NOMO-1 treated with DMSO at 0.1 percent for 48 hours (cell line): ENCODE data around the gene SLC27A1.
A peak's percentile ranks its signal among the peaks of the same experiment; 100 is the strongest.

Experiments used
- DNase-seq: peaks from one replicate; lab custom pipeline; 2025; ENCODE audit not compliant: unreplicated experiment; lab: John Stamatoyannopoulos, UW

SLC27A1 gene

GRCh38 chr19:17470068-17470841, at the start of gene SLC27A1:
Gene SLC27A1, plus strand, starts transcription at chr19:17470524. Its CDS starts 17 bp downstream, at chr19:17470541.
- peak; percentile 99 for DNase-seq

- no peak for DNase-seq
Measured at GRCh38 chr19:17421942-17422341, 48.4 kb upstream of the SLC27A1 start.

GRCh38 chr19:17423429-17424208, 46.7 kb upstream of the SLC27A1 start:
- DNase-seq, result no peak

DNA sequence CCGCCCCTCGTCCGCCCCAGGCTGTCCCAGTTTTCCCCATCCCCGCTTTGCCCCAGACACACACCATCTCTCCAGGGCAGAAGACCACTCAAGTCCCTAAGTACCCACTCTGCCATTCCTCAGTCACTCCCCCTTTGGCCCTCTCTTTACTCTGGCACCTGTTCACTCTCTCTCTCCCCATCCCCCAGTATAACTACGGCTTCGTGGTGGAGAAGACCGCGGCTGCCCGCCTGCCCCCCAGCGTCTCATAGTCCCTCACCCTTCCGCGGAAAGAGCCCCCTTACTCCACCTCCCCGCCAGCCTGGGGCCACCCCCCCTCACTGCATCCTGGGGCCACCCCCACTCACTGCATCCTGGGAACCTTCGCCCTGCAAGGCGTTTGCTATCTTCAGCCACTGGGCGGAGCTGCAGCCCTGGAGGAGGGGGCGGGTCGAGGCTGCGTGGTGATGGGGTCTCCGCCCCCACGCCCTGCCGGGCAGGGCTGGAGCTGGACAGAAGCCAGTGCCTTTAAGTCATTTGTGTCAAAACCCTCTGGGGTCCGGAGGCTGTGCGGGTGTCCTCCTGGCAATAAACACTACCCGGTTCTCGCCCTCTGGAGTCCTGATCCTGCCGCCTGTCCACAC, 45.5 kb upstream of the SLC27A1 start:
- DNase-seq, result no peak

DNA sequence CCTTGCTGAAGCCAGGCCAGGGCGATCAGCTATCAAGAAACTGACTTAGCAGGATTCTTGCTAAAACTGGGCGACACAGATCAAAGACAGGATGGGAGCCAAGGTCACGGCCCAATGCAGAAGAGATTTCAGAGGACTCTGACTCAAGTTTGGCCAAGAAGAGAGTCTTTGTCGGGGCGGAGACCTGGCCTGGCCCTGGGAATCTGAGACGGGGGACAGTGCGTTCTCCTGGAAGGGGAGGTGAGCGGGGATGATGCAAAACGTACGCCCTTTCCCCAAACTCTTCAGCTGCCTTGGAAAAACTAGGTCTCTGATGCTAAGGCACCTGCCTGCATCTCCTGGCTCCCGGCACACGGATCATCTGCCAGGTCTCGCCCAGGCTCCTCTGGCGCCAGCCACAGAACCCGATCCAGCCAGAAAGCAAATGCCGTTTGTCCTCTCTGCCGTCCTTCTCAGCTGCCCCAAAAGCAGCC, 40.6 kb upstream of the SLC27A1 start:
- no peak for DNase-seq

GRCh38 chr19:17431417-17431816, 38.9 kb upstream of the SLC27A1 start:
- no peak for DNase-seq

DNA sequence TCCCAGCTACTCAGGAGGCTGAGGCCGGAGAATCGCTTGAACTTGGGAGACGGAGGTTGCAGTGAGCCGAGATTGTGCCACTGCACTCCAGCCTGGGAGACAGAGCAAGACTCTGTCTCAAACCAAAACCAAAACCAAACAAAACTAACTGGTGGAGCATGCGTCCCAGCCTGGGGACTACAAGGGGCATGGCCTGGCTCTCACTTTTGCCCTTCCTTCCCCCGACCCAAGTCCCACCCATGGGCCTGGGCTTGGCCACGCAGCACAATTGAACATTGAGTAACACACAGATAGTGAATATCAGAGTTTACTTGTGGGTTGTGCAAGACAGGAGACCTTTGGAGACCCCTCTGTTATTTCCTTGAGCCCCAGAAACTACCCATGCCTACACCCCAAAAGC, 35.1 kb upstream of the SLC27A1 start:
- DNase-seq, result no peak

- DNase-seq, result no peak
Measured at GRCh38 chr19:17436094-17436873, 34.0 kb upstream of the SLC27A1 start.

- no peak for DNase-seq
Measured at GRCh38 chr19:17436874-17437267, 33.5 kb upstream of the SLC27A1 start.

DNA sequence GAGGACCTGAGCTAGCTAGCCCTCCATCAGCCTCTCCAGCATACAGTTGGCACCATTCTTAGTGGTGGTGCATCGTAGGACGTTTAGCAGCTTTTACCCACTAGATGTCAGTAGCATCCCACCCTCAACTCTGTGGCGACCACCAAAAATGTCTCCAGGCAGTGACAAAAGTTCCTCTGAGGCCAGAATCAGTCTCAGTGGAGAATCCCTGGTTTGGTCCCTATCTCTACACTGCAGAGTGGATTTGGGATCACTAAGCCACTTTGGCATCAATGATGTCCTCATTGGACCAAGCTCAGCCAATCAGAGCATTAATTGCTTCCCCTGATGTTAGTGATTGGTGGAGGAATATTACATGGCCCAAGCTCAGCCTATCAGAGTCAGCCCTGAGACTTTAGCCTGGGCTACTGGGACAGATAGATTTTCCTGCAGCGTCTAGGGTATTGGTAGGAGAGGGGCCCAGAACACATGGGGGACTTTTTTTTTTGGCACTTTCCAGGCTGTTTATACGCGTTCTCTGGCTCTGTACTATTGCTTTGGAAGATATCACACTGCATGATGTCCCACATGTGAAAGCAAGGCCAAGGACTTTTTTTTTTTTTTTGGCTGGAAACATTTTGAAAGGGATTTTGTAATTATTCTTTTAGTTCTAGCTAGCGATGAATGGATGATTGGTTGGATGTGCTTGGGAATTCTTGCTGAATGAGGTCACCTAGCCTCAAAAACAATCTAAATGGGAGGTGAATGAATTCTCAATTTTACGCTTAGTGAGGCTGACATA, 28.9 kb upstream of the SLC27A1 start:
- DNase-seq, result peak; percentile 14

GRCh38 chr19:17445526-17446165, 24.7 kb upstream of the SLC27A1 start:
- no peak for DNase-seq

DNA sequence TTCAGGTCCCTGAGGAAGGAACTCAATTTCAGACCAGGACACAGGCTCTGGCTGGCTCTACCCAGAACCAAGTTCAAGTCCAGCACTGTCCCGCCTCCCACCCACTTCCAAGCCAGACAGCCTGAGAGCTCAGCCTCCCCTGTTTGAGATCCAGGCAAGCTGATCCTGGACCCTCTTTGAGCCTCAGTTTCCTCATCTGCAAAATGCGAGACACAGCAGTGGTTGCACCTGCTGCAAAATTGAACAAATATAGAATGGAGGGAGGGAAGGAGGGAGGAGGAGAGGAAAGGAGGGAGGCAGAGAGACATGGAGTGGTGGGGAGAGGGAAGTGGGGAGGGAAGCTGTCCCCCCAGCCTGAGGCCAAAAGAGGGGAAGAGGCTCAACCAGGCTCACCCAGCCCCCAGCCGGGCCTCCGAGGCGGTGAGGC, 22.6 kb upstream of the SLC27A1 start:
- DNase-seq, result no peak

DNA sequence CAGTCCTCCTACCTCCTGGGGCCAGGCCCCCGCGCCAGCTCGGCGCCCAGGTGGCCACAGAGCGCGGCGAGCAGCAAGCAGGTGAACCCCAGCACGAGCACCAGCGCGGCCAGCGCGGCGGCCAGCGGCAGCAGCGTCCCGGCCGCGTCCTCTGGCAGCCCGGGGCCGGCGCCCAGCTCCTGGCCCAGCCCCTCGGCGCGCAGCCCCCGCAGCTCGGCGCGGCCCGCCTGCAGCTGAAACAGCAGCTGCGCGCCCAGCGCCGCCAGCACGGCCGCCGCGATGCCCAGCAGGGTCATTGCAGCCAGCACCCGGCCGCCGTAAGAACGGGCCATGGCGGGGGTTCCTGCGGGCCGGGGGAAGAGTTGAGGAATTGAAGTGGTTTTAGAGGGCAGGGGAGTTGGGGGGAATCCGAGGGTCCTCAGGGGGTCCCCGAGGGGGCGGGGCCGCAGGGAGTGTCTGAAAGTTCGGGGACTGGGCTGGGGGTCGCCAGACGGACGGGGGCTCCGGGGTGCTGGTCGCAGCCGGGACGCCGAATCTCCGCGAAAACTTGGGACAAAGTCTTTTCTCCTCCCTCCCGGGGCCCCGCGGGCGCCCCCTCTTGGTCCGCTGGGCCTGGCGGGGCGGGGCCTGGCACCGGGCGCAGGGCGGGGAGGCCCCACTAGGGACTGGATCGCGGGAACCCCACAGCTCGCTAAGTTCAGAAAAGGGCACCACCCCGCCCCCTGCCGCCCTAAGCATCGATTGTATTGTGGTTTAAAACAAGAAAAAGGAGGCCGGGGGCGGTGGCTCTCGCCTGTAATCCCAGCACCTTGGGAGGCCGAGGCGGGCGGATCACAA, 22.0 kb upstream of the SLC27A1 start, which contains the start of gene TMEM221:
Gene TMEM221 (minus strand): TSS at position 538 of the 837 bp plus-strand sequence. CDS start 206 bp downstream, at position 332.
- peak; percentile 33 for DNase-seq

DNA sequence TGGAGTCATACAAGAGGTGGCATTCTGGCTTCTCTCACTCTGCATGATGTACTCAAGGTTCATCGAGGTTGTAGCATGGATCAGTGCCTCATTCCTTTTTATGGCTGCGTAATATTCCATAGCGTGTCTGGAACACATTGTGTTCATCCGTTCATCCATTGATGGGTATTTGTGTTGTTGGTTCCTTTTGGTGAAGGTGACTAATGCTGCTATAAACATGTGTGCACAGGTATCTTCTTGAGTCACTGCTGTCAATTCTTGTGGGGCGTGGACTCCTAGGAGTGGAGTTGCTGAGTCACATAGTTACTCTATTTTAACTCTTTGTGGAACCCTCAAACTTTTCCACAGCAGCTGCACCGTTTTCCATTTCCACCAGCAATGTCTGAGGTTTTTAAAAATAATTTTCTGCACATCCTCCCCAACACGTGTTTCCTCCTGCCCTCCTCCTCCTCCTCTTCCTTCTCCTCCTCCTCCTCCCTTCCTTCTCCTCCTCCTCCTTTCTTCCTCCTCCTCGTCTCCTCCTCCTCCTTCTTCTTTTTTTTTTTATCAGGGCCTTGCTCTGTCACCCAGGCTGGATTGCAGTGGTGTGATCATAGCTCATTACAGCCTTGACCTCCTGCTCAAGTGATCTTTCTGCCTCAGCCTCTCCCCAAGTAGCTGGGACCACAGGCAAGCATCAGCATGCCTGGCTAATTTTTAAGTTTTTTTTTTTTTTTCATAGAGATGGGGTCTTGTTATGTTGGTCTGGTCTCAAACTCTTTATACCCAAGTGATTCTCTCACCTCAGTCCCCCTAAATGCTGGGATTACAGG, 19.9 kb upstream of the SLC27A1 start:
- no peak for DNase-seq

GRCh38 chr19:17451820-17452219, 18.5 kb upstream of the SLC27A1 start:
- DNase-seq, result no peak

GRCh38 chr19:17454576-17455071, 15.7 kb upstream of the SLC27A1 start:
- DNase-seq, result no peak

- DNase-seq, result no peak
Measured at GRCh38 chr19:17455308-17456123, 14.8 kb upstream of the SLC27A1 start.
